GM19467 (cell line): ENCODE data around the gene FBH1.
"Not testable (repeated sequence)": the region's sequence is repeated elsewhere in the genome, so short reads cannot be mapped to it uniquely, and the experiment has no call there.

ENCODE experiments used
- ATAC-seq: cut with Tn5 transposase; IDR thresholded peaks from one replicate; pipeline ENCODE4 v1.9.1; 2021; ENCODE audit warnings: mild to moderate bottlenecking, moderate library complexity; ENCODE audit not compliant: unreplicated experiment

The FBH1 gene

DNA sequence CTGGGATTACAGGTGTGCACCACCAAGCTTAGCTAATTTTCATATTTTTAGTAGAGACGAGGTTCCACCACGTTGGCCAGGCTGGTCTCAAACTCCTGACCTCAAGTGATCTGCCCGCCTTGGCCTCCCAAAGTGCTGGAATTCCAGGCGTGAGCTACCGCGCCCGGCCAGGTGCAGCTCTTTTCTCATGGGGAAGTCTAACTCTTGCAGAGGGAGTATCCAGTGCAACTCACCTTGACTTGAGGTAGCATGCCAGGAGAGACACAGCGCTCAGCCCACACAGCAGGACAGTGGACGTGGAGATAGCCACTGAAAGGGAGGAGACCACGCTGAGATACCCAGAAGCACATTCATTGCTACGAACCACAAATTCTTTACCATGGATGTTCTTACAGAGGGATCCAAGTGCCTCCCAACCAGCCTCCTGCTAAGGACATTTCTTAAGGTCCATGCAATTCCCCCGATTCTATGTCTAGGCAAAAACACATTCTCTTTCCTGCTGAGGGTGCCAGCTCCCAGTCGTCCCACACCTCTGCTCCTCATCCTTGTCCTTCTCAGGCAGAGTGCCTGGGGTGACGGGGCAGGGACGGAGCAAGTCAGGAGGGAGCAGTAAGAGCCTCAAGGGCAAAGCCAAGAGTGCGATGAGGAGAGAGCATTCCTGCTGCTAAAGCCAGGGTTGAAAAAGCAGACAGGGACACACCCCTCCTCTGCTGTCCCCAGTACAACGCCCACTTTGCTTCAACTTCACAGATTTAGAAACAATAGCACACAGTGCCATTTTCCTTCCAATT lies 66.3 kb downstream of the FBH1 start:
- ATAC-seq = no peak

DNA sequence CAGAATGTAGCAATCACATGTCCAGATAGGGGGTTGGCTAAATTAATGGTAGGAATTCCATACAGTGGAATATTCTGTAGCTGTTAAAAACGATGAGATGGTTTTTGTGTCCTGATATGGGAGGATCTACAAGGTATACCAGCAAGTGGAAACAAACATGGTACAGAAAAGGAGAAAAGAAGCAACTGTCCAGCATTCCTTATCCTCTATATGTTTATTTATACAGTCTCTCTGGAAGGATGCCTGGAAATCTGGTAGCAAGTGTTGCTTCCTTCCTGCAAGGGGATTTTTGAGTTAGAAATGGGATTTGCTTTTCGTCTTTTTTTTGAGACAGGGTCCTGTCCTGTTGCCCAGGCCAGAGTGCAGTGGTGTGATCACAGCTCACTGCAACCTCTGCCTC lies 68.0 kb downstream of the FBH1 start:
- ATAC-seq = no peak

DNA sequence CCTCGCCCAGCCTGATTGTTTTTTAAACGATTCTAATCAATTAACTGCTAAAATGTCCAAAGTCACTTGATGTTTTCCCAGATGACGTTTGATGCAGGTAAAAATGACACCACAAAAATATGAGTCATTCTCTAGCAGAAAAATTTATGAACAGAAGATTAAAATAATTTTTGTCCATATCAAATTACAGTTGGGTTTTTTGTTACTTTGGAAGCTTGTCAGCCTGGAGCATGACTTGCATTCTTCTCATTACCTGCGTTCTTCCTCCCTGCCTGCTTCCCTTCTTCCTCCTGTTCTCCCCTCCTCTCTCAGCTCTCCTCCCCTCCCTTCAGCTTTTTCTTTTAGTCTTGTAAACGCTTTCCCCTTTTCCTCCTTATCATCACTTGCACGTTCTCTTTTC lies 68.6 kb downstream of the FBH1 start:
- no peak for ATAC-seq

DNA sequence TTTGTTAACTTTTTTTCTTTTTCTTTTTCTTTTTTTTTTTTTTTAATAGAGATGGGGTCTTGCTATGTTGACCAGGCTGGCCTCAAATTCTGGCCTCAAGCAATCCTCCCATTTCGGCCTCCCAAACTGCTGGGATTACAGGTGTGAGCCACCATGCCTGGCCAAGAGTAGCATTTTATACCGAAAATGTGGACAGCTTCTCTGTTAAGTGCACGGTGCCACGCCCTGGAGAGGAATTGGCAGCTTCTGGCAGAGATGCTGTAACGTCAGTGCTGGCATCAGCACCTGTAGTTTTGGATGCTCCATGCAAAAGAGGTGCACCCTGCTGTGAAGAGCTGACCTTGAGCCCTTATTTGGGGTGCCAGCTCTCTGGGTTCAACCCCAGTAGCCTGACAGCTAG lies 69.1 kb downstream of the FBH1 start:
- no peak for ATAC-seq

DNA sequence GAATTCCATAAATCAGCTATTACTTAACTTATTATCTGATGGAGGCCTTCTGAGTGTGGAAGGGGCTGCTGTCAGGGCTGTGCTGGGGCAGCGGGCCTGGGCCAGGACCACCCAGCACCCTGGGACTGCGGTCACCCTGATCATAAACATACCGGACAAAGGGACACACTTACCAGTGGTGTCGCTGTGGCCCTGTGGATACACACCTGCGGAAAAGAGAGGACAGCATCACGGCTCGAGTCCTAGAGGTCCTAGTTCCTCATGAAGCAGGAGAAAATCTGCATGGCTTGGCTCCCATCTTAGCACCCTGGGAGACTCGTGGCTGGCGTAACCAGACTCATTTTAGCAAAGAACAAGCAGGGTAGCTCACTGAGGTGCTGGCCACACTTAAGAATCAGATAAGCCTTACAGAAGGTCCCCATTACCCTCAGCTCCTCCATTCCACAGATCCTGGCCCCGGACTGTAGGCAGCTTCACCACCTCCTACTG lies 69.6 kb downstream of the FBH1 start:
- ATAC-seq = no peak

DNA sequence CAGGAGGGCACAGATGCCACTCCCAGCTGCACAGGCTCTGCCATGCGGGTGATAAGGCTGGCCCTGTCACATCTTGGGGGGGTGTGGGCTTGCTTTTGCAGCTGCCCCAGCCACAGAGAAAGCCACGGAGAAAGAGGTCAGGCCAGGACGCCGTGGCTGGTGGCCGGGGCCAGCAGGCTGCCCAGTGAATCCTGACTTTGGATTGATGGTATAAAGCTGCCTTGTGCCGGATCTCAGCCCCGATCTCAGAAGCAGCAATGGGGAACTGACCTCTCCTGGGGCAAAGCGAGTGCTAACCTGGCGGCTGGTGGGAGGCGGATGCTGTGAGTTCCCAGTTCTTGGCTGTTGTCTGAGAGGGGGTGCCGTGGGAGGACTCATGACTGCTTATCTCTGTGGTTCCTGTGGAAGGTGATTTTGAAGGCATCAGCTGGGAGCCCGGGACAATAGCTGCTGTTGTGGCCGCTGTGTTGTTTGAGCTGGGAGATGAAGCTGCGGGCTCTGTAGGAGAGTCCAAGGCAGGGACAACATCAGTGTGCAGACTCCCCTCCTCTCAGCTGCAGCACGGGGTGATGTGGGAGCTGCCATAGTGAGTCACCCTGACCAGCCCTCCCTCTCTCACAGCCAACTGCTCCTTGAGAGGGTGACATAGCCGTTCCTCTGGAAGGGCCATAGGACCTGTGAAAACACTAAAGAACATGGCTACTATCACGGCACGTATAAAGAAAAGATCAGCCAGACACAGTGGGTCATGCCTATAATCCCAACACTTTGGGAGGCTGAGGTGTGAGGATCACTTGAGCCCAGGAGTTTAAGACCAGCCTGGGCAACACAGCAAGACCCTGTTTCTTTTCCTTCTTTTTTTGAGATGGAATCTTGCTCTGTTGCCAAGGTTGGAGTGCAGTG lies 70.3 kb downstream of the FBH1 start:
- ATAC-seq = no peak

DNA sequence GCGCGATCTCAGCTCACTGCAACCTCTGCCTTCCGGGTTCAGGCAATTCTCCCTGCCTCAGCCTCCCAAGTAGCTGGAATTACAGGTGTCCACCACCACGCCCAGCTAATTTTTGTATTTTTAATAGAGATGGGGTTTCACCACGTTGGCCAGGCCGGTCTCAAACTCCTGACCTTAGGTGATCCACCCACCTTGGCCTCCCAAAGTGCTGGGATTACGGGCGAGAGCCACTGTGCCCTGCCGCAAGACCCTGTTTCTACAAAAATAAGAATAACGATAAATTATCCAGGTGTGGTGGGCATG lies 70.9 kb downstream of the FBH1 start:
- not testable (repeated sequence) for ATAC-seq

DNA sequence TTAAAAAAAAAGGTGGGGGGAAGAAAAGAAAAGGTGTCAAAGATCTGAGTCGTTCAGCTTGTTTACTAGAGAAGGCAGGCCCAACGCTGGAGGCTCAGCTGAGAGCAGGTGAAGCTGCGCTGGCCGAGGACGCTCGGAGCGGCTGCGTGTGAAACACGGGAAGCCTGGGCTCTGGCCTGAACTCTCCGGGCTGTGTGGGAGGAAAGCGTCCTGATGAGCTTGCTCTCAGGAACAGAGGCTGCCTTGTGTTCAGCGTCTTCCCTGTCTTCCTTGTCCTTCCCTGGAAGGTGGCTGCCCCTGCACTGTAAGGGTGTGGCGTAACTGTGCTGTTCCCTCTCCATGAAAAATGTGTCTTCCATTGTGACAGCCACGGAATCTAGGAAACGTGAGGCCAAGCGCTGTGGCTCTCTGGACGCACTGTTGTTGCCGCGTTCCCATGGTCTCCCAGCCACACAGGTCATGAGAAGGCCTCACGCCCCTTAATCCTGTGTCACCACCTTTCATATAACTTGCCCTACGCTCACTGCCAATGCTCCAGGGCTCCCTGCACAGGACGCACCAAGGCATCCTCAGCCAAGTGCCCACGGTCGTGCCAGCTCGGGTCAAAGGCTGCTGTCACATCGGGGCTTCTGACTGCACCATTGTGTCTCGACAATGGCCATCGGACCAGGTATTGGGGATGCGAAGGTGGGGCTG lies 71.5 kb downstream of the FBH1 start:
- ATAC-seq = no peak

DNA sequence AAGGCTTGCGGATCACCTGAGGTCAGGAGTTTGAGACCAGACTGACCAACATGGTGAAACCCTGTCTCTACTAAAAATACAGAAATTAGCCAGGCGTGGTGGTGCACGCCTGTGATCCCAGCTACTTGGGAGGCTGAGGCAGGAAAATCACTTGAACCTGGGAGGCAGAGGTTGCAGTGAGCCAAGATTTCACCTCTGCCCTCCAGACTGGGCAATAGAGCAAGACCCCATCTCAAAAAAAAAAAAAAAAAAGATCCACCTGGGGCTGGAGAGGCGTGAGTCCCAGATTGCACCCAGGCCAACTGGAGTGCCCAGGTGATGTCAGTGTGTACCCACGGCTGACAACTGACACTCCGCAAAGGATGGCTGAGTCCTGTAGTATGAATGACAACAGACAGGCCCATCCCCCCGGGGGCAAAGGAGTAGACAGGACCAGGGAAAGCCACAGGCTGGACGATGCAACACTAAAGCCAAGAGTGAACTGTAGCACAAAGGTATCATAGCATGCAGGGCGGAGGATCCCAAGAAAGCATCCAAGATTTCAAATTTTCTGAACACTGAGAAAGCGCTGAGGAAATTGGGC lies 72.4 kb downstream of the FBH1 start:
- not testable (repeated sequence) for ATAC-seq

DNA sequence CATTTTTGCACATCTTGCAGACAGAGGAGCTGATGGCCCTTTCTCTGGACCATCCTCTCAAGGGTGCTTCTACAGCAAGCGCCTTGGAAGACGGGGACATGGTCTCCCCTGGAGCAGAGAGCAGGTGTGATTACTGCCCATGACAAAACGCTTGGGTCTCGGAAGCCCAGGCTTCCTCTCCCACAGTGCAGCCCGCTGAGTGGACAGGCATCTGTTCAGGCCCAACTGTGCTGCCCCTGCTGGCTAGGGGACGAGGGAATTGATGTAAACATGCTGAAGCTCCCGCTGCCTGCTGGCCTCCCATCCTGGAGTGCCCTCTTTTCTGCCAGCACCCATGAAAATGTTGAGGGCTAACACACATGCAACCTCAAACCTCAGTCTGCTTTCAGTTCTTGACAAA lies 73.0 kb downstream of the FBH1 start:
- no peak for ATAC-seq

DNA sequence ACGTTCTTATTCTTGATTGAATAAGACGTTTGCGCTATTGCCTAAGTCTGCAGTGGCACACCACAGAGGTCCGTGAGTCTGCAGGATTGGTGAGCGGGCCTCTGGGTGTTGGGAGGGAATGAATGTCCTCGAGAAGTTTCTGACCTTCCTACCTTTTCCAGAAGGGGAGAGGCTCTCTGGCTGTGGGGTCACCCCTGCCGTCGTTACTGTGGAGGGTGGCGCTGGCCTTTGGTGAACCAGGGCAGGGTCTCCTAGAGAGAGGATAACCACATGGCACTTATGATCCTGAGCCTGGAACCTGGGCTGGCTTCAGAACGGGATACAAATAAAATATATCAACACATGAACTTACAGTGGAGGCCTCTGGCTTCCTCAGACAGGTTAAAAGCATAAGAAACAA lies 73.5 kb downstream of the FBH1 start:
- no peak for ATAC-seq

DNA sequence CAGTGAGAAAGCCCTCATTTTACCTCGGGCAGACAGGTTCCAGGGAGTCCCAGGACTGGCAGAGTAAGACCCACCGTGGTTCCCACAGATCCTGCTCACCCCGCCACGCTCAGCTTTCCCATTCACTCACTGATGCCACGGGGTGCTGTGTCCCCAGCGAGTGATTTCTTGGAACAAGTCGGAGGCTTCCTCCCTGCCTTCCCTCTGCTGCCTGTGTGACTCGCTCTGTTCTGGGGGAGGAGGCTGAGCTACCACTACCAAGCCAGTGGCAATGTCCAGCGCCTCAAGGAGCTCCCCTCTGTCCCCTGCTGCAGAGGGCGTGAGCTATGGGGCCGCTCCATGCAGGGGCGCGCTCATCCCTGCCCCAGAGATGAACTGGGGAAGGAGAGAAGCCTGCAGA lies 74.7 kb downstream of the FBH1 start:
- no peak for ATAC-seq

DNA sequence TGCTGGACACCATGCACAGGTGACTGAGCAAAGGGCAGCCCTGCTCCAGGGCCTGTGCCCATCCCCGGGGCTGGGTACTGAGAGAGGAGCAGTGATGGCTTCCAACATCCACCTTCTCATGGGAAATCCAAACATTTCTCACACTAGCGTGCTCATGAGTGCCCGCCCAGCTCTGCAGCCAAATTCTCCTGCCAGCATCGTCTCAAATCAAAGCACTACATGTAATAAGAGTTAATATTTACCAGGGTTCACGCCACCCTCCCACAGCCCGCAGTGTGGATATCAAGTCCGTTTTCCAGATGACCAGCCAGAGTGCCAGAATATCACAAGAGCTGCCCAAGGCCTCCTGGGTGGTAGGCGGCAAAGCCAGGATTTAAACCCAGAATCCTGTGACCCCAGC lies 75.2 kb downstream of the FBH1 start:
- ATAC-seq = no peak

DNA sequence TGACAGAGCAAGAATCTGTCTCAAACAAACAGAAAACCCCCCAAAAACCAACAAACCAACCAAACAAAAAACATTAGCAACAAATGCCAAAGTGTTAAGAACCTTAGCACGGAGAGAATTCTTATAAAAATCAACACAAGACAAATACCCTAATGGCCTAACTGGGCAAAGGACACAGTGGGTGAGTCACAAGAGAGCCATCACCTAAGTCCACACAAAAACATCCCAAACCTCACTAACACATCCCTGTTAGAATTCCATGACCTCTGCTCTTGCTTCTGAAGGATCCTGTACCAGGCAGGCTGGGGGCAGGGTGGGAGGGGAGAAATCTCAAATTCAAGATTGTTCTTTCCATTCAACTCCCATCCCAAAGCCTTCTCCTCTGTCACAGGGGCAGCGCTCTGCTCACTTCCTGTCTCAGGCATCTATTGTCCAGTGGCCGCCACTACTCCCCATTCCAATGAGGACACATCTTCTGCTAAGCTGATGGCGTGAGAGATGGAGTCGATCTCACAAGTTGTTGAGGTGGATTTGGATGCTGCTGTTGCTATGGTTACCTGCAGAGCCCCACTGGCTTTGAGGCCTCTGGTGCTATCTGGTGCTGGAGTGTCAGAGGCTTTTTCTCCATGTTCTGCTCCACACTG lies 78.1 kb downstream of the FBH1 start:
- no peak for ATAC-seq

DNA sequence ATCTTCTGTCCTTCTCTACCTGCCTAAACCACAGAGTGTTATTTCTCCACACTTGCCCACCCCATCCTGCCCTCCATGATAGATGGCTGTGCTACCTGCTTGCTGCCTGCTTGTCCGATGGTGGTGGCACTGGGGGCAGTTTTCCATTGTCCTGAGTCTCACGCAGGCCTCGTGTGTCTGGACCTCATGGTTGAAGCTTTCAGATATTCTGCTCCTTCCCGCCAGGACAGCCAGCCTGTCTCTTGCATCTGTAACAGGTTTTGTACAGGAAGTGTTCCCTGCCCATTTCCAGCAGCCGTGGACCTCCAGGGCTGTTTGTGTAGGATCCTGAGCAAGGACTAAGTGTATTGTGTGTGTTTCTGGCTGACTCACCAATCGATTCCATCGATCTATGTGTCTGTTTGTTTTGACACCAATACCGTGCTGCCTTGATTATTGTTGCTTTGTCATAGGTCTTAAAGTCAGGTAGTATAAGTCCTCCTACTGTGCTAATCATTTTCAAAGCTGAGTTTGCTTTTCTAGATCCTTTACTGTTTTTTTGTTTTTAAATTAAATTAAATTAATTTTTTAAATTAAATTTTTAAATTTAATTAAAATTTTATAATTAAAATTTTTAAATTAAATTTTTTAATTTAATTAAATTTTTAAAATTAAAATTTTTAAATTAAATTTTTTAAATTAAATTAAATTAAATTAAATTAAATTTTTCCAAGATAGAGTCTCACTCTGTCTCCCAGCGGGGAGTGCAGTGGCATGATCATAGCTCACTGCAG lies 78.8 kb downstream of the FBH1 start:
- ATAC-seq = no peak

DNA sequence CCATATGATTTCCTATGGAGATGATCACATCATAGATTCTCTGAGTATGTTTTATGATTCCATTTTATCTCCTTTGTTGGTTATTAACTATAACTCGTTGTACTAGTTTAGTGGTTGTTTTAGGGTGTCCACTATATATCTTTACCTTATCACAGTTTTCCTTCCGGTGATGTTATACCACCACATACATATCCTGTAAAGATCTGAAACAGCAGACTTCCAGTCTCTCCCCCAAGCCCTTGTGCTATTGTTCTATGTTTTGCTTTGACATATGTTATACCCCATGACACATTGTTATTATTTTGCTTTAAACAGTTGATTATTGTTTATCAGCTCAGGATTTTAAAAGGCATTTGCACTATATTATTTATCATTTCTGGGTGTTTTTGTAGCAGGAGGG lies 80.0 kb downstream of the FBH1 start:
- ATAC-seq = no peak

DNA sequence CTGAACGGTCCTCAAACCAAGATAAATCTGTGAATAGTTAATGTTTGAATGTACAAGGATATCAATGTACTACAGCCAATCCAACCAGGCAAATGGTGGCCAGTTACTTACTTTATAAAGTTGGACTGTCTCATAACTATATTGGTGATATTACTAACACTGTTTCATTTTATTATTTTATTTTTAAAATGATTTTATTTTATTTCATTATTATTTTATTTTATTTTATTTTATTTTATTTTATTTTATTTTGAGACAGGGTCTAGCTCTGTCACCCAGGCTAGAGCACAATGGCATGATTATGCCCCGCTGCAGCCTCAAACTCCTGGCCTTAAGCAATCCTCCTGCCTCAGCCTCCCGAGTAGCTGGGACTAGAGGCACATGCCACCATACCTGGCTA lies 80.5 kb downstream of the FBH1 start:
- ATAC-seq = no peak

DNA sequence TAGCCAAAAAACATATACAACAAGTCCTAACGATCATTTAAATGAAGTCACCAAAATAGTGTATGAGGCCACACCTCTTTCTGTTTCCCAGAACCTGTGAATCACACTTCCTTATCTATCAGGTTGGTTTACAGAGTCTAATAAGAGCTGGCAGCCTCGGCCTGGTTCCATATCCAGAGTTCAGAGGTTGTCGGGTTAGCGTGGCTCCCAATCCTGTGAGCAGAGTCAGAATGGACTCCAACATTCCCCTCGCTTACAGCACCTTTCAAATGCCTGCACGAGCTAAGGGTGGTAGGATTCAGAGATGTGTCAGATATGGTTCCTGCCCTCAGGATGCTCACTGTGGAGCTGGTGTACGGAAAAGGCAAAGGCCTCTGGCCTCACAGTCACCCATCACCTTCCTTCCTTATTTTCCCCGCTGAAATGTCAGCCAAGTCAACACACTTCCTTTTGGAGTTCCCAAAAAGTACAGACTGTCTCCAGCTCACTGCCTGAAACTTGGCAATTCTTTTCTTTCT lies 81.3 kb downstream of the FBH1 start:
- no peak for ATAC-seq

DNA sequence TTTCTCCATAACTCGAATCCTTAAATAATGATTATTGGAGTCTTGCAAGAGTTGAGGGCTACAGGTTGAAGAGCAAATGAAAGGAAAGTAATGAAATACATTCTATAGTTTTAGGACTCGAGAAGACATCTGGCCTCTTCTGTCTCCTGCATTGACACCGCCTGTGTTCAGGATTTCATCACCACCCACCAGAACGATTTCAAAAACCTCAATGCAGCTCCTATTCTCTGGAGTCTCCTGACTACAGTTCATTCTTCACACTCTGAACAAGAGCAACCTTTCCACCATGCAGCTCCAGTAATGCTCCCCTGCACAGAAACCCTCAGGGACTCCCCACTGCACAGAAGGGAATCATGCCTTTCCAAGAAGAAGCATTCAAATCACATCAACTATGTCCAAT lies 81.8 kb downstream of the FBH1 start:
- no peak for ATAC-seq

DNA sequence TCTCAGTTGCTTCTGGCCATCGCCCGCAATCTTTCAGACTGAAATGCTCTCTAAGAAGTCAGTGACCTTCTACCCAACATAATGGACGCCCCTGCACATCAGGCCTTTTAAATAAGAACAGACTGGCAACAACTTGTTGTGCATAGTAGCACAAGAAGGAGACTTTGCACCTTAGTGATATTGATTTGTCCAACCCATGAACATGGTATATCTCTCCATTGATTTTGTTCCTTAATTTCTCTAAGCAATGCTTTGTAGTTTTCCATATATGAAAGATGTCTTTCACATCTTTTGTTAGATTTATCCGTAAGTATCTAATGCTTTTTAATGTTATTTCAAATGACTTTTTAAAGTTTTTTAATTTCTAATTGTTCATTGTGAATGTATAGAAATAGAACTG lies 83.0 kb downstream of the FBH1 start:
- no peak for ATAC-seq
